Upper lobe of right lung (tissue), 1 donor: ENCODE data around the gene VAPA. TPM values are rescaled to one million over a fixed set of nuclear protein-coding genes. Genes with fewer than 3 reads are reported as not detected.

Experiments
- ATAC-seq: fragments of 200-7000 bp; cut with Tn5 transposase; one replicate; pipeline ENCODE4 v1.9.1; 2020; ENCODE audit warnings: mild to moderate bottlenecking, moderate library complexity
- DNase-seq: peaks from one replicate; pipeline ENCODE4 v3.0.0-alpha.2; 2020
- H3K27ac ChIP-seq: fragments of 200-600 bp; one replicate; pipeline ENCODE4 v1.8.0; 2022
- H3K27me3 ChIP-seq: fragments of 200-600 bp; one replicate; pipeline ENCODE4 v1.8.0; 2022; ENCODE audit warnings: mild to moderate bottlenecking
- H3K36me3 ChIP-seq: fragments of 200-600 bp; one replicate; pipeline ENCODE4 v1.8.0; 2022
- H3K4me1 ChIP-seq: fragments of 200-600 bp; one replicate; pipeline ENCODE4 v1.8.0; 2022
- H3K4me3 ChIP-seq: fragments of 200-600 bp; one replicate; pipeline ENCODE4 v1.8.0; 2022; ENCODE audit warnings: mild to moderate bottlenecking
- H3K9me3 ChIP-seq: fragments of 200-600 bp; one replicate; pipeline ENCODE4 v1.8.0; 2022
- intact Hi-C: fragments of 100-400 bp; cut with DNase I; formaldehyde crosslinking; loops from one replicate; pipeline ENCODE4 v1.11.0; 2022
- total RNA-seq: library from RNA; stranded (reverse); fragmentation: NEBNext Ultra II Directional; extraction: Animal tissue kit (Norgen Biotek cat#: 25700); gene quantifications from one replicate; pipeline ENCODE4 v1.2.1, GENCODE V29; 2021
- TF ChIP-seq, protein P1 (sequence below): fragments of 200-600 bp; IDR thresholded peaks from one replicate; pipeline ENCODE4 v1.8.0; 2022; ENCODE audit warnings: antibody characterized with exemption
- donor health status: DM: no; HTN: yes; CAD: no; lungs with severe emphysema.

Gene VAPA
- total RNA-seq, 1 donor from 2014 or later: 225 TPM

DNA sequence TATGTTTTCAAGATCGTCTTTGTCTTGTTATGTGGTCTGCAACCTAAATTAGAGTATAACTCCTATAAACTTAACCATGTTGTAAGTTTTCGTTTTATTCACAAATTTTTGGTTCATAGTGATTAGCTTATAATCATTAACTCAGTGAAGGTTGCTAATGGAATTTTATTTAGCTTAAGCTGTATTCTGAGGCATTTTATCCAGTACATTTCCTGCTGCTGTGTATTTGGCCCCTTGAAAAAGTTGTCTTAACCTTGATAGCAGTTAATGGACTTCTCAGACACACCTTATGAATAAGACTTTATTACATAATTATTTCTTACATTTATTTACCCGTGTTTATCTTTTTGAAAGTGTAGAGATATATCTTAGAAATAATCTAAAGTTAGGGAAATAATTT is 20.5 kb downstream of the VAPA start:
- DNase-seq: no peak
- Histone ChIP-seq H3K27ac (no peak overlapping the region), H3K27me3 (no peaks in the 10 kb centered on the region), H3K4me1 (peaks cover 17% of the 10 kb centered on the region), H3K9me3 (no peaks in the 10 kb centered on the region), H3K36me3 (peaks cover 62% of the 10 kb centered on the region), H3K4me3 (no peak overlapping the region)
- ATAC-seq: no peak
- TF ChIP-seq, protein P1, sequence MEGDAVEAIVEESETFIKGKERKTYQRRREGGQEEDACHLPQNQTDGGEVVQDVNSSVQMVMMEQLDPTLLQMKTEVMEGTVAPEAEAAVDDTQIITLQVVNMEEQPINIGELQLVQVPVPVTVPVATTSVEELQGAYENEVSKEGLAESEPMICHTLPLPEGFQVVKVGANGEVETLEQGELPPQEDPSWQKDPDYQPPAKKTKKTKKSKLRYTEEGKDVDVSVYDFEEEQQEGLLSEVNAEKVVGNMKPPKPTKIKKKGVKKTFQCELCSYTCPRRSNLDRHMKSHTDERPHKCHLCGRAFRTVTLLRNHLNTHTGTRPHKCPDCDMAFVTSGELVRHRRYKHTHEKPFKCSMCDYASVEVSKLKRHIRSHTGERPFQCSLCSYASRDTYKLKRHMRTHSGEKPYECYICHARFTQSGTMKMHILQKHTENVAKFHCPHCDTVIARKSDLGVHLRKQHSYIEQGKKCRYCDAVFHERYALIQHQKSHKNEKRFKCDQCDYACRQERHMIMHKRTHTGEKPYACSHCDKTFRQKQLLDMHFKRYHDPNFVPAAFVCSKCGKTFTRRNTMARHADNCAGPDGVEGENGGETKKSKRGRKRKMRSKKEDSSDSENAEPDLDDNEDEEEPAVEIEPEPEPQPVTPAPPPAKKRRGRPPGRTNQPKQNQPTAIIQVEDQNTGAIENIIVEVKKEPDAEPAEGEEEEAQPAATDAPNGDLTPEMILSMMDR: no peak
- intact Hi-C loops: no loop called here

DNA sequence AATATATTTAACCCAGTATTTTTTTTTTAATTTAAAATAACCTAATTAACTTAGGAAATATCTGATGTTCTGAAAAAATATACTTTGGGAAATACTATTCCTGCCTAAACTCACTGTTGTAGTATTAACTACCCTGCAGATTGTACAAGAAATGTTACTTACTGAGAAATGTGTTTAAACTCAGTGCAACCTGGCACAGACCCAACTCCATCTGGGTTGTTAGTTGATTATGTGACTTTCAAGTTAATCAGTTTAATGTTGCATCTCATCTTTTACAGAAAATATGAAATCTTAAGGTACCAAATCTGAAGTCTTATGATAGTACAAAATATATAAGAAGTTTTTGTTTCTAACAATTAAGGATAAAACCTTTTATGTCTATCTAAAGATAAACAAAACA is 27.3 kb downstream of the VAPA start:
- Histone ChIP-seq H3K4me1 (no peaks in the 10 kb centered on the region), H3K27me3 (no peaks in the 10 kb centered on the region), H3K4me3 (no peak overlapping the region), H3K36me3 (peaks cover 93% of the 10 kb centered on the region), H3K9me3 (no peaks in the 10 kb centered on the region), H3K27ac (no peak overlapping the region)
- TF ChIP-seq, protein P1: no peak
- DNase-seq (no peak), ATAC-seq (no peak)
- intact Hi-C loops: no loop called here

DNA sequence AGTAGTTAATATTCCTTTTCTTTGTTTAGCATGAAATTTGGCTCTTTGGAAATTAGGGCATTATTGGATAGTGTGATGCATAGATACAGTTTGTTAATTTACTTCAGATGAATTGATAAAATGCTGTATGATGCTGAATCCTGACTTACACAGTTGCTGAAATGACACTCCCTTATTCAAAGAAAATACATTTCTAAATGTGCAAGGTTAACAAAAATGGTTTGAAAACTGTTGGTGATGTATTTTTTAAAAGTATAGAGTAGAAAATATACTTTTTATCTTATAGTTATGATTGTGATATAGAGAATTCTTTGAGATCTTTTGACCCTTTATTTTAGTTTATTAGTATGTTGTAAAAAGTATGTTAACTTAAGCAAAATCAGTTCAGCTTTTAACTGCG is 27.8 kb downstream of the VAPA start:
- intact Hi-C loops: no loop called here
- ATAC-seq (no peak), DNase-seq (no peak)
- peaks cover 93% of the 10 kb centered on the region for H3K36me3 ChIP-seq
- no peaks in the 10 kb centered on the region for H3K9me3 ChIP-seq
- no peaks in the 10 kb centered on the region for H3K27me3 ChIP-seq
- TF ChIP-seq, protein P1: no peak
- H3K4me1 ChIP-seq: no peaks in the 10 kb centered on the region
- no peak overlapping the region for H3K27ac ChIP-seq
- H3K4me3 ChIP-seq: no peak overlapping the region

DNA sequence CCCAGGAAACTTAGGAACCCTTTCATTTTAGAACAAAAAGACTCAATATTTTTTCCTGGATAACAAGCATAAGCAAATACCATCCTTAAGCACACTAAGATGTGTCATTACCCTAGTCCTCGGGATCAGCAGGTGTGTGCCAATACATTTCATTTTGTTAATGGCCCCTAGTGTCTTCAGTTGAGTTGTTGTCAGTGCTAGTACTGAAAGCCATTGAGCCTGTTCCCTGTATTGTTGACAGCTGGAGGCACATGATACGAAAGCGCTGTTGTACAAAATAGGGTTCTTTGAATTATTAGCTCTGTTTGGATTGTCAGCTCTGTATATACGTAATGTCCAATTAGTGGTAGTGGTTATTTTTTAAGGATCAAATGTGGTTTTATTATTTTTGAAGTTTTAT is 29.5 kb downstream of the VAPA start:
- no peak for ATAC-seq
- no peaks in the 10 kb centered on the region for H3K9me3 ChIP-seq
- no peaks in the 10 kb centered on the region for H3K4me1 ChIP-seq
- intact Hi-C loops: no loop called here
- no peaks in the 10 kb centered on the region for H3K27me3 ChIP-seq
- H3K36me3 ChIP-seq: peaks cover 91% of the 10 kb centered on the region
- DNase-seq: no peak
- no peak overlapping the region for H3K4me3 ChIP-seq
- H3K27ac ChIP-seq: no peak overlapping the region
- TF ChIP-seq, protein P1: no peak

DNA sequence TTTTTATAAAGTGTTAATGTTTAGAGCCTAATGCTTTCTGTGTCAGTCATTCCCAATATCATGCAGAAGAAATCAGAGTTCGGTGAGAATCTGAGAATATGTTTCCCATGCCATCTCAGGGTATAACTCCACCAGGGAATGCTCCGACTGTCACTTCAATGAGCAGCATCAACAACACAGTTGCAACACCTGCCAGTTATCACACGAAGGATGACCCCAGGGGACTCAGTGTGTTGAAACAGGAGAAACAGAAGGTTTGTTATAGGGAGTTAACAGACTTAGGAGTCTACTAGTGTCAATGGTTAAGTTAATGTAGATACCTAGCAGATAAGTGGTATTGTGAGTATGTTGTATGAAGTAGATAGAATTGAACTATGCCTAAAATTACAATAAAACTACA is 31.0 kb downstream of the VAPA start:
- no peak for ATAC-seq

More for the DNA sequence above, 31.0 kb downstream of the VAPA start:
- Histone ChIP-seq H3K4me3 (no peak overlapping the region), H3K27ac (no peak overlapping the region), H3K4me1 (no peaks in the 10 kb centered on the region), H3K27me3 (no peaks in the 10 kb centered on the region), H3K36me3 (peaks cover 90% of the 10 kb centered on the region), H3K9me3 (no peaks in the 10 kb centered on the region)
- no peak for DNase-seq
- intact Hi-C loops: no loop called here
- TF ChIP-seq, protein P1: no peak
